Mucosa of rectum (tissue), 2 donors: ENCODE results near the gene SPTLC2.
A peak's percentile ranks its signal among the peaks of the same experiment; 100 is the strongest.
"Not testable (repeated sequence)": the region's sequence is repeated elsewhere in the genome, so short reads cannot be mapped to it uniquely, and the experiment has no call there.

Experiments
- H3K27ac ChIP-seq, 2 donors: one replicate each; pipeline ENCODE4 v1.7.0; 2013; ENCODE audit warnings: inconsistent platforms in 2 of 2, low read depth in 2 of 2, low read length in 2 of 2
- H3K27me3 ChIP-seq, 2 donors: one replicate each; pipeline ENCODE4 v1.7.0; 2013; ENCODE audit warnings: low read length in 2 of 2; ENCODE audit not compliant: control insufficient read depth in 2 of 2, insufficient read depth in 2 of 2
- H3K36me3 ChIP-seq, 2 donors: one replicate each; pipeline ENCODE4 v1.7.0; 2013; ENCODE audit warnings: low read length in 2 of 2; ENCODE audit not compliant: control insufficient read depth in 2 of 2, insufficient read depth in 2 of 2
- H3K4me1 ChIP-seq, 2 donors: one replicate each; pipeline ENCODE4 v1.7.0; 2013; ENCODE audit warnings: low read length in 2 of 2, mild to moderate bottlenecking in 1 of 2; ENCODE audit not compliant: control insufficient read depth in 2 of 2, insufficient read depth in 2 of 2
- H3K4me3 ChIP-seq, 2 donors: one replicate each; pipeline ENCODE4 v1.7.0; 2013; ENCODE audit warnings: low read length in 2 of 2
- H3K9ac ChIP-seq, 2 donors: one replicate each; pipeline ENCODE4 v1.7.0; 2013; ENCODE audit warnings: low read length in 2 of 2, low read depth in 1 of 2, mild to moderate bottlenecking in 1 of 2
- H3K9me3 ChIP-seq, 2 donors: one replicate each; pipeline ENCODE4 v1.7.0; 2013; ENCODE audit warnings: low read length in 2 of 2; ENCODE audit not compliant: control insufficient read depth in 2 of 2
- donor health status: healthy.
- donor health status: Normal muscosa, but diverticular disease.

The SPTLC2 gene

GRCh38 chr14:77589099-77589498, 27.3 kb downstream of the SPTLC2 start:
- peaks cover 0 to 2% of the 10 kb centered on the region in 2 donors for H3K36me3 ChIP-seq
- no peak overlapping the region for H3K9ac ChIP-seq
- no peaks in the 10 kb centered on the region for H3K9me3 ChIP-seq
- peaks cover 21 to 40% of the 10 kb centered on the region in 2 donors for H3K4me1 ChIP-seq
- H3K4me3 ChIP-seq, result no peak overlapping the region
- peak overlapping the region in 1 of 2 donors; percentile 25 for H3K27ac ChIP-seq
- H3K27me3 ChIP-seq, result no peaks in the 10 kb centered on the region

- peaks cover 16 to 36% of the 10 kb centered on the region in 2 donors for H3K4me1 ChIP-seq
- not testable (repeated sequence) for H3K27me3 ChIP-seq, H3K9me3 ChIP-seq, H3K36me3 ChIP-seq, H3K4me3 ChIP-seq, H3K27ac ChIP-seq, H3K9ac ChIP-seq
Measured at GRCh38 chr14:77588411-77589025, 27.9 kb downstream of the SPTLC2 start.

GRCh38 chr14:77585385-77585784, 31.1 kb downstream of the SPTLC2 start:
- H3K4me3 ChIP-seq, result no peak overlapping the region
- no peak overlapping the region for H3K9ac ChIP-seq
- peaks cover 23 to 31% of the 10 kb centered on the region in 2 donors for H3K4me1 ChIP-seq
- no peaks in the 10 kb centered on the region for H3K9me3 ChIP-seq
- no peaks in the 10 kb centered on the region for H3K27me3 ChIP-seq
- no peak overlapping the region for H3K27ac ChIP-seq
- H3K36me3 ChIP-seq, result peaks cover 0 to 2% of the 10 kb centered on the region in 2 donors

- Histone ChIP-seq H3K36me3 (peaks cover 0 to 2% of the 10 kb centered on the region in 2 donors), H3K27me3 (no peaks in the 10 kb centered on the region), H3K27ac (no peak overlapping the region), H3K4me3 (no peak overlapping the region), H3K9ac (no peak overlapping the region), H3K9me3 (no peaks in the 10 kb centered on the region), H3K4me1 (peaks cover 19 to 31% of the 10 kb centered on the region in 2 donors)
Measured at GRCh38 chr14:77584809-77585208, 31.6 kb downstream of the SPTLC2 start.

- no peaks in the 10 kb centered on the region for H3K27me3 ChIP-seq
- no peak overlapping the region for H3K27ac ChIP-seq
- no peaks in the 10 kb centered on the region for H3K9me3 ChIP-seq
- peaks cover 11 to 25% of the 10 kb centered on the region in 2 donors for H3K4me1 ChIP-seq
- H3K4me3 ChIP-seq, result no peak overlapping the region
- no peak overlapping the region for H3K9ac ChIP-seq
- peaks cover 0 to 2% of the 10 kb centered on the region in 2 donors for H3K36me3 ChIP-seq
Measured at GRCh38 chr14:77583657-77584056, 32.8 kb downstream of the SPTLC2 start.

- H3K27me3 ChIP-seq, result no peaks in the 10 kb centered on the region
- no peak overlapping the region for H3K27ac ChIP-seq
- no peak overlapping the region for H3K4me3 ChIP-seq
- H3K9me3 ChIP-seq, result no peaks in the 10 kb centered on the region
- H3K4me1 ChIP-seq, result peaks cover 5 to 22% of the 10 kb centered on the region in 2 donors
- H3K9ac ChIP-seq, result no peak overlapping the region
- peaks cover 0 to 2% of the 10 kb centered on the region in 2 donors for H3K36me3 ChIP-seq
Measured at GRCh38 chr14:77582511-77582910, 33.9 kb downstream of the SPTLC2 start.

GRCh38 chr14:77580964-77581505, 35.4 kb downstream of the SPTLC2 start:
- H3K4me3 ChIP-seq, result peak overlapping the region in 1 of 2 donors; percentile 39
- H3K4me1 ChIP-seq, result peaks cover 5 to 22% of the 10 kb centered on the region in 2 donors
- peak overlapping the region; percentile 30 to 32 for H3K27ac ChIP-seq
- H3K27me3 ChIP-seq, result no peaks in the 10 kb centered on the region
- H3K9me3 ChIP-seq, result no peaks in the 10 kb centered on the region
- no peak overlapping the region for H3K9ac ChIP-seq
- H3K36me3 ChIP-seq, result peaks cover 6 to 11% of the 10 kb centered on the region in 2 donors

- Histone ChIP-seq H3K4me3 (peak overlapping the region in 1 of 2 donors; percentile 39), H3K27me3 (no peaks in the 10 kb centered on the region), H3K36me3 (peaks cover 10 to 15% of the 10 kb centered on the region in 2 donors), H3K27ac (peak overlapping the region in 1 of 2 donors; percentile 30), H3K9me3 (no peaks in the 10 kb centered on the region), H3K9ac (no peak overlapping the region), H3K4me1 (peaks cover 5 to 22% of the 10 kb centered on the region in 2 donors)
Measured at GRCh38 chr14:77580477-77580876, 36.0 kb downstream of the SPTLC2 start.

GRCh38 chr14:77579780-77580179, 36.7 kb downstream of the SPTLC2 start:
- H3K27me3 ChIP-seq, result no peaks in the 10 kb centered on the region
- no peaks in the 10 kb centered on the region for H3K9me3 ChIP-seq
- no peak overlapping the region for H3K27ac ChIP-seq
- peaks cover 13 to 19% of the 10 kb centered on the region in 2 donors for H3K36me3 ChIP-seq
- no peak overlapping the region for H3K4me3 ChIP-seq
- no peak overlapping the region for H3K9ac ChIP-seq
- H3K4me1 ChIP-seq, result peaks cover 5 to 19% of the 10 kb centered on the region in 2 donors

GRCh38 chr14:77579065-77579464, 37.4 kb downstream of the SPTLC2 start:
- H3K36me3 ChIP-seq, result peaks cover 13 to 23% of the 10 kb centered on the region in 2 donors
- no peaks in the 10 kb centered on the region for H3K9me3 ChIP-seq
- H3K4me3 ChIP-seq, result no peak overlapping the region
- H3K27ac ChIP-seq, result no peak overlapping the region
- H3K9ac ChIP-seq, result peak overlapping the region in 1 of 2 donors; percentile 2
- no peaks in the 10 kb centered on the region for H3K27me3 ChIP-seq
- H3K4me1 ChIP-seq, result peaks cover 5 to 19% of the 10 kb centered on the region in 2 donors
